GM12878 (cell line): ENCODE data around the gene CASTOR1. TPM values are rescaled to one million over a fixed set of nuclear protein-coding genes. Genes with fewer than 3 reads are reported as not detected.
A peak's percentile ranks its signal among the peaks of the same experiment; 100 is the strongest.

Experiments used
- BRCA1 ChIP-seq: IDR thresholded peaks from 2 replicates; pipeline ENCODE4 v1.6.1; 2011; ENCODE audit warnings: low read depth, low read length, improper control_type of control experiment
- CBX3 ChIP-seq: fragments of 200-600 bp; sonication (generic); IDR thresholded peaks from 2 replicates; pipeline ENCODE4 v1.6.1; 2016; ENCODE audit warnings: low read depth, borderline replicate concordance
- CREM ChIP-seq: IDR thresholded peaks from 2 replicates; pipeline ENCODE4 v1.6.1; 2014; ENCODE audit warnings: antibody characterized with exemption, low read depth
- E4F1 ChIP-seq: fragments of 450-650 bp; IDR thresholded peaks from 2 replicates; pipeline ENCODE4 v1.6.1; 2018; ENCODE audit warnings: borderline replicate concordance, mild to moderate bottlenecking; ENCODE audit not compliant: partially characterized antibody
- JUNB ChIP-seq: IDR thresholded peaks from 2 replicates; pipeline ENCODE4 v1.6.1; 2016; ENCODE audit warnings: antibody characterized with exemption, mild to moderate bottlenecking
- KLF5 ChIP-seq: fragments of 450-650 bp; IDR thresholded peaks from 2 replicates; pipeline ENCODE4 v1.6.1; 2014; ENCODE audit warnings: mild to moderate bottlenecking; ENCODE audit not compliant: partially characterized antibody
- NFYA ChIP-seq: IDR thresholded peaks from 2 replicates; pipeline ENCODE4 v1.6.1; 2011; ENCODE audit warnings: low read depth, mild to moderate bottlenecking, low read length, improper control_type of control experiment, borderline replicate concordance
- NRF1 ChIP-seq: conservative IDR thresholded peaks from 2 replicates; pipeline ENCODE4 v1.6.1; 2011; ENCODE audit warnings: mild to moderate bottlenecking, low read depth, low read length, improper control_type of control experiment
- PAX5 ChIP-seq: IDR thresholded peaks from 2 replicates; pipeline ENCODE4 v1.6.1; 2011; ENCODE audit warnings: low read depth, low read length, borderline replicate concordance
- PRDM15 ChIP-seq: fragments of 450-650 bp; formaldehyde crosslinking; IDR thresholded peaks from 2 replicates; pipeline ENCODE4 v1.4.0; 2020; ENCODE audit warnings: mild to moderate bottlenecking, moderate library complexity
- RELA ChIP-seq: fragments of 450-650 bp; IDR thresholded peaks from 2 replicates; pipeline ENCODE4 v1.8.0; 2014; ENCODE audit warnings: borderline replicate concordance; ENCODE audit not compliant: partially characterized antibody
- SMAD1 ChIP-seq: fragments of 450-650 bp; IDR thresholded peaks from 2 replicates; pipeline ENCODE4 v1.6.1; 2018; ENCODE audit warnings: mild to moderate bottlenecking, low read depth; ENCODE audit not compliant: partially characterized antibody
- SPI1 ChIP-seq: IDR thresholded peaks from 2 replicates; pipeline ENCODE4 v1.6.1; 2011; ENCODE audit warnings: low read depth, mild to moderate bottlenecking, low read length, moderate library complexity, borderline replicate concordance; ENCODE audit not compliant: insufficient read depth
- TAF1 ChIP-seq: IDR thresholded peaks from 2 replicates; pipeline ENCODE4 v1.6.1; 2011; ENCODE audit warnings: mild to moderate bottlenecking, low read depth, low read length, borderline replicate concordance
- TARDBP ChIP-seq: IDR thresholded peaks from 2 replicates; pipeline ENCODE4 v1.6.1; 2016; ENCODE audit warnings: borderline replicate concordance
- TCF7 ChIP-seq: IDR thresholded peaks from 2 replicates; pipeline ENCODE4 v1.6.1; 2014; ENCODE audit warnings: antibody characterized with exemption, borderline replicate concordance
- ZNF24 ChIP-seq: fragments of 450-650 bp; IDR thresholded peaks from 2 replicates; pipeline ENCODE4 v1.6.1; 2017; ENCODE audit warnings: antibody characterized with exemption, mild to moderate bottlenecking
- ZNF274 ChIP-seq: IDR thresholded peaks from one replicate; pipeline ENCODE4 v1.8.0; 2011; ENCODE audit not compliant: insufficient read length, insufficient read depth
- ZZZ3 ChIP-seq: IDR thresholded peaks from 2 replicates; pipeline ENCODE4 v1.6.1; 2011; ENCODE audit warnings: low read depth; ENCODE audit not compliant: control insufficient read depth, insufficient read length
- polyA plus RNA-seq, 11 experiments: library from polyadenylated mRNA; depleted of rRNA in 4 of 11; unstranded in 6 of 11; stranded (reverse) in 5 of 11; fragments of >200 nt; fragmentation: Nextera tagmentation in 4 of 11; fragmentation: Illumina TruSeq in 1 of 11; extraction: Ambion mirVana in 4 of 11; extraction: Trizol in 1 of 11; gene quantifications; 1 replicate in 1 of 11; 2 replicates in 10 of 11; pipeline versions ENCODE4 v1.2.1 to v1.2.3, GENCODE V29; 2011 to 2016; ENCODE audit warnings: inconsistent platforms in 2 of 11, missing spikeins in 2 of 11, low read depth in 1 of 11
- total RNA-seq, 4 experiments: library from RNA; depleted of rRNA in 3 of 4; stranded (reverse); fragments of >200 nt in 3 of 4; fragmentation: Illumina TruSeq in 1 of 4; extraction: Trizol in 1 of 4; gene quantifications; 2 replicates each; pipeline versions ENCODE4 v1.2.1 to v1.2.3, GENCODE V29; 2013 to 2021
- TF ChIP-seq, protein P1 (sequence below): IDR thresholded peaks from 2 replicates; pipeline ENCODE4 v1.6.1; 2011; ENCODE audit warnings: mild to moderate bottlenecking, low read depth, low read length, moderate library complexity; ENCODE audit not compliant: insufficient replicate concordance
- TF ChIP-seq, protein P2 (sequence below): fragments of 450-650 bp; IDR thresholded peaks from 2 replicates; pipeline ENCODE4 v1.6.1; 2018; ENCODE audit warnings: mild to moderate bottlenecking, low read depth, moderate library complexity; ENCODE audit not compliant: partially characterized antibody

CASTOR1 gene
- total and polyA plus RNA-seq, 10 of the 15 experiments (the other 5 are each of a cell fraction or from before 2014, with no cell fraction given): 0.31 to 9.1 (median 3.3) TPM

GRCh38 chr22:30326706-30327362 is 37.5 kb upstream of the CASTOR1 start, which contains the start of gene TBC1D10A (continued):
- TF ChIP-seq, protein P1, sequence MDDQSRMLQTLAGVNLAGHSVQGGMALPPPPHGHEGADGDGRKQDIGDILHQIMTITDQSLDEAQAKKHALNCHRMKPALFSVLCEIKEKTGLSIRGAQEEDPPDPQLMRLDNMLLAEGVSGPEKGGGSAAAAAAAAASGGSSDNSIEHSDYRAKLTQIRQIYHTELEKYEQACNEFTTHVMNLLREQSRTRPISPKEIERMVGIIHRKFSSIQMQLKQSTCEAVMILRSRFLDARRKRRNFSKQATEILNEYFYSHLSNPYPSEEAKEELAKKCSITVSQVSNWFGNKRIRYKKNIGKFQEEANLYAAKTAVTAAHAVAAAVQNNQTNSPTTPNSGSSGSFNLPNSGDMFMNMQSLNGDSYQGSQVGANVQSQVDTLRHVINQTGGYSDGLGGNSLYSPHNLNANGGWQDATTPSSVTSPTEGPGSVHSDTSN: peak; percentile 95
- TF ChIP-seq PAX5 (no peak), SMAD1 (no peak), ZZZ3 (no peak), ZNF274 (no peak), JUNB (no peak), NFYA (no peak), RELA (peak; percentile 27), CREM (no peak), CBX3 (no peak), TCF7 (no peak), KLF5 (no peak), NRF1 (no peak), ZNF24 (no peak), SPI1 (no peak), BRCA1 (no peak), TAF1 (peak; percentile 43; the same call in 1 of the 2 replicates), PRDM15 (no peak), TARDBP (no peak), E4F1 (peak; percentile 31)
- TF ChIP-seq, protein P2, sequence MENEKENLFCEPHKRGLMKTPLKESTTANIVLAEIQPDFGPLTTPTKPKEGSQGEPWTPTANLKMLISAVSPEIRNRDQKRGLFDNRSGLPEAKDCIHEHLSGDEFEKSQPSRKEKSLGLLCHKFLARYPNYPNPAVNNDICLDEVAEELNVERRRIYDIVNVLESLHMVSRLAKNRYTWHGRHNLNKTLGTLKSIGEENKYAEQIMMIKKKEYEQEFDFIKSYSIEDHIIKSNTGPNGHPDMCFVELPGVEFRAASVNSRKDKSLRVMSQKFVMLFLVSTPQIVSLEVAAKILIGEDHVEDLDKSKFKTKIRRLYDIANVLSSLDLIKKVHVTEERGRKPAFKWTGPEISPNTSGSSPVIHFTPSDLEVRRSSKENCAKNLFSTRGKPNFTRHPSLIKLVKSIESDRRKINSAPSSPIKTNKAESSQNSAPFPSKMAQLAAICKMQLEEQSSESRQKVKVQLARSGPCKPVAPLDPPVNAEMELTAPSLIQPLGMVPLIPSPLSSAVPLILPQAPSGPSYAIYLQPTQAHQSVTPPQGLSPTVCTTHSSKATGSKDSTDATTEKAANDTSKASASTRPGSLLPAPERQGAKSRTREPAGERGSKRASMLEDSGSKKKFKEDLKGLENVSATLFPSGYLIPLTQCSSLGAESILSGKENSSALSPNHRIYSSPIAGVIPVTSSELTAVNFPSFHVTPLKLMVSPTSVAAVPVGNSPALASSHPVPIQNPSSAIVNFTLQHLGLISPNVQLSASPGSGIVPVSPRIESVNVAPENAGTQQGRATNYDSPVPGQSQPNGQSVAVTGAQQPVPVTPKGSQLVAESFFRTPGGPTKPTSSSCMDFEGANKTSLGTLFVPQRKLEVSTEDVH: no peak
